Measurements from ENCODE around the gene RSAD2.

RSAD2 gene

GRCh38 chr2:6834163-6834562, 43.4 kb upstream of the RSAD2 start:
- Mint-ChIP-seq H3K27ac (no peak overlapping the region), H3K36me3 (ENCODE audit: low read depth) (peaks cover 15% of the 10 kb centered on the region), H3K4me3 (no peak overlapping the region), H3K27me3 (ENCODE audit: low read depth) (peaks cover 7% of the 10 kb centered on the region), H3K9me3 (peaks cover 60% of the 10 kb centered on the region), H3K4me1 (no peaks in the 10 kb centered on the region)
- TF ChIP-seq CTCF (IDR thresholded peaks at IDR 0.05; ENCODE audit: unreplicated experiment in 3 of 3) = no peak

- peaks cover 10% of the 10 kb centered on the region for H3K36me3 Mint-ChIP-seq (ENCODE audit: low read depth)
- no peaks in the 10 kb centered on the region for H3K4me1 Mint-ChIP-seq
- H3K27ac Mint-ChIP-seq = no peak overlapping the region
- peaks cover 3% of the 10 kb centered on the region for H3K27me3 Mint-ChIP-seq (ENCODE audit: low read depth)
- no peak overlapping the region for H3K4me3 Mint-ChIP-seq
- TF ChIP-seq CTCF (IDR thresholded peaks at IDR 0.05; ENCODE audit: unreplicated experiment in 3 of 3) = no peak
- peaks cover 63% of the 10 kb centered on the region for H3K9me3 Mint-ChIP-seq
These were observed 42.1 kb upstream of the RSAD2 start for GRCh38 chr2:6835467-6835866.

- Mint-ChIP-seq H3K4me3 (no peak overlapping the region), H3K27ac (no peak overlapping the region), H3K9me3 (peaks cover 63% of the 10 kb centered on the region), H3K4me1 (no peaks in the 10 kb centered on the region), H3K36me3 (ENCODE audit: low read depth) (peaks cover 6% of the 10 kb centered on the region), H3K27me3 (ENCODE audit: low read depth) (no peaks in the 10 kb centered on the region)
- no peak for TF ChIP-seq CTCF (IDR thresholded peaks at IDR 0.05; ENCODE audit: unreplicated experiment in 3 of 3)
These were observed 38.8 kb upstream of the RSAD2 start for GRCh38 chr2:6838673-6839319.

- H3K4me1 Mint-ChIP-seq = no peaks in the 10 kb centered on the region
- H3K4me3 Mint-ChIP-seq = no peak overlapping the region
- no peak for TF ChIP-seq CTCF (IDR thresholded peaks at IDR 0.05; ENCODE audit: unreplicated experiment in 3 of 3)
- no peaks in the 10 kb centered on the region for H3K27me3 Mint-ChIP-seq (ENCODE audit: low read depth)
- H3K9me3 Mint-ChIP-seq = peaks cover 76% of the 10 kb centered on the region
- H3K36me3 Mint-ChIP-seq (ENCODE audit: low read depth) = peaks cover 19% of the 10 kb centered on the region
- no peak overlapping the region for H3K27ac Mint-ChIP-seq
These were observed 35.9 kb upstream of the RSAD2 start for GRCh38 chr2:6841537-6842287.

GRCh38 chr2:6845312-6845711, 32.3 kb upstream of the RSAD2 start:
- Mint-ChIP-seq H3K27me3 (ENCODE audit: low read depth) (no peaks in the 10 kb centered on the region), H3K4me3 (no peak overlapping the region)

More at GRCh38 chr2:6845312-6845711, 32.3 kb upstream of the RSAD2 start:
- no peak for TF ChIP-seq CTCF (IDR thresholded peaks at IDR 0.05; ENCODE audit: unreplicated experiment in 3 of 3)
- H3K9me3 Mint-ChIP-seq = peaks cover 77% of the 10 kb centered on the region
- no peaks in the 10 kb centered on the region for H3K4me1 Mint-ChIP-seq
- H3K36me3 Mint-ChIP-seq (ENCODE audit: low read depth) = peaks cover 25% of the 10 kb centered on the region
- H3K27ac Mint-ChIP-seq = no peak overlapping the region
